Lower leg skin (tissue), 3 donors: Measurements from ENCODE around the gene HDAC5.

Experiments used
- CTCF ChIP-seq, 3 donors: fragments of 450-650 bp; IDR thresholded peaks; one replicate each; pipeline ENCODE4 v1.5.1; 2016; ENCODE audit warnings: antibody characterized with exemption in 3 of 3, mild to moderate bottlenecking in 3 of 3, moderate library complexity in 2 of 3
- POLR2A ChIP-seq, 2 donors: fragments of 450-650 bp; IDR thresholded peaks; one replicate each; pipeline ENCODE4 v1.6.1; 2016 to 2017; ENCODE audit warnings: antibody characterized with exemption in 2 of 2, mild to moderate bottlenecking in 1 of 2, moderate library complexity in 1 of 2

- TF ChIP-seq CTCF (IDR thresholded peaks at IDR 0.05) (no peak), POLR2A (IDR thresholded peaks at IDR 0.05) (no peak)
Observed at GRCh38 chr17:44033861-44034408, 89.5 kb downstream of the HDAC5 start.
